Adrenal gland (tissue), 19 donors: ENCODE data around the gene KIAA1614. TPM values are rescaled to one million over a fixed set of nuclear protein-coding genes. Genes with fewer than 3 reads are reported as not detected.

ENCODE experiments used
- DNase-seq, 7 donors: peaks; one replicate each; pipeline ENCODE4 v3.0.0-alpha.2; 2019 to 2020
- H3K27ac ChIP-seq, 5 donors: fragments of 200-600 bp; sonication (generic) in 4 of 5; 1 replicate in 3 of 5; 2 replicates in 2 of 5; pipeline versions ENCODE4 v1.5.1 to v1.8.0; 2016 to 2020; ENCODE audit warnings: mild to moderate bottlenecking in 1 of 5
- H3K27me3 ChIP-seq: fragments of 200-600 bp; 2 replicates; pipeline ENCODE4 v1.8.0; 2021
- H3K36me3 ChIP-seq, 2 donors: fragments of 200-600 bp; replicated peaks in 1 of 2; 1 replicate in 1 of 2; 2 replicates in 1 of 2; pipeline versions ENCODE4 v1.5.1 to v1.8.0; 2018 to 2022
- H3K4me1 ChIP-seq, 2 donors: fragments of 200-600 bp; replicated peaks in 1 of 2; 1 replicate in 1 of 2; 2 replicates in 1 of 2; pipeline versions ENCODE4 v1.5.1 to v1.8.0; 2018 to 2021
- H3K4me3 ChIP-seq, 4 donors: fragments of 200-600 bp; sonication (generic) in 3 of 4; one replicate each; pipeline ENCODE4 v1.5.1; 2016 to 2018
- H3K9me3 ChIP-seq, 3 donors: fragments of 200-600 bp; sonication (generic) in 1 of 3; replicated peaks in 1 of 3; 1 replicate in 2 of 3; 2 replicates in 1 of 3; pipeline versions ENCODE4 v1.5.1 to v1.8.0; 2016 to 2021
- POLR2A ChIP-seq, 2 donors: fragments of 450-650 bp; IDR thresholded peaks; one replicate each; pipeline ENCODE4 v1.6.1; 2017; ENCODE audit warnings: antibody characterized with exemption in 2 of 2, mild to moderate bottlenecking in 2 of 2, moderate library complexity in 1 of 2
- WGBS, 4 donors: extraction: QIAGEN DNeasy Blood & Tissue Kit in 2 of 4; methylation state at CpG; one replicate each; pipeline versions ENCODE4 v1.1.5 to v1.1.7; 2013 to 2017; 5-methylcytosine and 5-hydroxymethylcytosine counted together
- intact Hi-C, 2 donors: fragments of 100-400 bp; cut with DNase I; formaldehyde crosslinking; loops; one replicate each; pipeline versions ENCODE4 v1.14.1 to v1.15.0; 2022 to 2023
- long read RNA-seq, 10 donors: library from polyadenylated mRNA in 3 of 10; unstranded in 2 of 10; stranded (forward) in 1 of 10; transcript quantifications; one replicate each; pipeline ENCODE4 v2.0.0 and lab custom pipeline, GENCODE V29; 2021 to 2026
- polyA plus RNA-seq, 3 donors: library from polyadenylated mRNA; stranded (reverse); fragments of 200-250 nt in 2 of 3; fragments of 350-450 nt in 1 of 3; fragmentation: Illumina TruSeq in 1 of 3; extraction: RNeasy Lipid Tissue Mini Kit (QIAGEN cat#74804) in 1 of 3; gene quantifications; one replicate each; pipeline ENCODE4 v1.2.3, GENCODE V29; 2013 to 2014
- total RNA-seq, 9 donors: library from RNA; depleted of rRNA in 4 of 9; stranded (reverse); fragments of >200 nt in 4 of 9; fragments of 120-200 nt in 1 of 9; fragmentation: NEBNext Ultra II Directional in 1 of 9; extraction: Animal tissue kit (Norgen Biotek cat#: 25700) in 1 of 9; gene quantifications; one replicate each; pipeline versions ENCODE4 v1.1.0 to v1.2.4, GENCODE V29; 2013 to 2023
- TF ChIP-seq, protein P1 (sequence below), 6 experiments: fragments of 450-650 bp in 4 of 6; fragments of 200-600 bp in 2 of 6; sonication (generic) in 1 of 6; IDR thresholded peaks; 1 replicate in 5 of 6; 2 replicates in 1 of 6; pipeline versions ENCODE4 v1.5.1 to v1.8.0; 2016 to 2021; ENCODE audit warnings: antibody characterized with exemption in 6 of 6, mild to moderate bottlenecking in 2 of 6, moderate library complexity in 1 of 6
- donor health status: healthy with polysubstance abuse.
- donor health status: Bipolar disorder and iron deficiency.
- donor health status: DM: yes; HTN: yes; CAD: no.
- donor health status: DM: no; HTN: no; CAD: no.
- donor health status: DM: no; HTN: no; CAD: no.
- donor health status: DM: yes; HTN: yes; CAD: no.

Gene KIAA1614, protein sequence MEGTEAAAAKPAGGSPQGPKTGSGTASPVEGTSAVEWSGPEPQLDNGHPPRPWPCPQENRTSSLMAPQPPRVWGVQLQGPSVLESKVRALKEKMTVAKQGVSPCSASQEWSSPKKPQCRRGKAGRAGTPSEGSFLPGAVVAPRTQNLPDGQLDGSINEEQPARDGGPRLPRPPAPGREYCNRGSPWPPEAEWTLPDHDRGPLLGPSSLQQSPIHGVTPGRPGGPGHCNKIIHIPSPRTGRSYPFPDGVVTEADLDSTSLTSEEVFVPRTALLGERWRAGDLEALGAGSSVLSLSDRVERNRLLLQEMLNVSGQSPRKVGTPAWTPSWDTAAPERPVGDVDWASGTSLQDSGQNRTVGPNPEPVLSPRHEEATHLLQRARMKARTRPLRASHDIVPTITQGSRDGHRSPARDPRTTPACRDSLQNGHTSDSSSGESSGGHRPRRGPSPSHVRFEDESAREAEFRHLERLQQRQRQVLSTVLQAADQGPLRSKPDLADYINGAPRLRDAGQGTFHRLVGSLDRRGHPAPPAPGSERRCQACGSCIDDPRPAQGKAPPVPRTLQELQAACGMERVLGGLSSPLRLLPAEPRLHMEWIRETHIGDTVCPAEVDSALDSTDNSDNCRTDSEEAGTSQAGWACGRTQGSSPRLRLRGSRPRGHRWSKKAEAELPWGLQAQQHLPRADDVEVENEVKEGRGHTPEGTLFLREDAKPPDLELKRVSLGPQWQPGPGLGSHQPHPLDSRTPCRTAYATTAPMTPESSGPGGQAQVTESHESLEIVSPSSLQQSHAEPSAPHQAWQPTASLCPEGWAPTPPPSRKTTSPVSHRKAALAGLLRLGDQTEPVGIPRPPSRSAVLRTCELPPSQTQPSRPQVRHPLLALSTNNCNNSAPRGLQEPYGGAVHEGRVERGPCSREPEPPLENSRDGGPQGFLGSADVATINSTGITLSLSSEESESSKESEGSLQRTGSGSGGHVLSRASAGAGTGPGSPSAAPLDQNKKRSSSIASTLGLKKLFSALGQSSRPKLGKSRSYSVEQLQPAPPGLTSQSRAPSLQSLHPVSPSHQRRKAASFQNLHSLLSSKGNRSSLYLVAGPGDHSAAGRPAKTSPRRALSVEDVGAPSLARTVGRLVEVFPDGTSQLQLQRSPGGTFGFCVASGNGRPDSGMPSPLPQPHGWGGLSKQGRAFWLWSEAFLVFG
- total RNA-seq (1 to 10 TPM in 6 of 9 donors, under 1 TPM in 3; 0.42 to 6.9 (median 1.1) TPM), polyA plus RNA-seq (1 to 10 TPM in 2 of 3 donors, under 1 TPM in 1; 0.18 to 3.4 (median 1.4) TPM)
- long read RNA-seq, donor 1, partial matches to known transcripts = 0 of 6 reads
- long read RNA-seq, donor 1, other reads (novel, unspliced or antisense) = 6 of 6 reads
- long read RNA-seq, donor 2 = 0 reads
- long read RNA-seq, donor 3 = 0 reads
- long read RNA-seq, donor 4 = 0 reads
- long read RNA-seq, donor 5, partial matches to known transcripts = 0 of 1 reads
- long read RNA-seq, donor 5, other reads (novel, unspliced or antisense) = 1 of 1 reads
- long read RNA-seq, donor 6 = 0 reads
- long read RNA-seq, donor 7 = 0 reads
- long read RNA-seq, donor 8, partial matches to known transcripts = 9 of 16 reads
- long read RNA-seq, donor 8, other reads (novel, unspliced or antisense) = 7 of 16 reads
- long read RNA-seq, donor 9 = 0 reads
- long read RNA-seq, donor 10 = 0 reads

DNA sequence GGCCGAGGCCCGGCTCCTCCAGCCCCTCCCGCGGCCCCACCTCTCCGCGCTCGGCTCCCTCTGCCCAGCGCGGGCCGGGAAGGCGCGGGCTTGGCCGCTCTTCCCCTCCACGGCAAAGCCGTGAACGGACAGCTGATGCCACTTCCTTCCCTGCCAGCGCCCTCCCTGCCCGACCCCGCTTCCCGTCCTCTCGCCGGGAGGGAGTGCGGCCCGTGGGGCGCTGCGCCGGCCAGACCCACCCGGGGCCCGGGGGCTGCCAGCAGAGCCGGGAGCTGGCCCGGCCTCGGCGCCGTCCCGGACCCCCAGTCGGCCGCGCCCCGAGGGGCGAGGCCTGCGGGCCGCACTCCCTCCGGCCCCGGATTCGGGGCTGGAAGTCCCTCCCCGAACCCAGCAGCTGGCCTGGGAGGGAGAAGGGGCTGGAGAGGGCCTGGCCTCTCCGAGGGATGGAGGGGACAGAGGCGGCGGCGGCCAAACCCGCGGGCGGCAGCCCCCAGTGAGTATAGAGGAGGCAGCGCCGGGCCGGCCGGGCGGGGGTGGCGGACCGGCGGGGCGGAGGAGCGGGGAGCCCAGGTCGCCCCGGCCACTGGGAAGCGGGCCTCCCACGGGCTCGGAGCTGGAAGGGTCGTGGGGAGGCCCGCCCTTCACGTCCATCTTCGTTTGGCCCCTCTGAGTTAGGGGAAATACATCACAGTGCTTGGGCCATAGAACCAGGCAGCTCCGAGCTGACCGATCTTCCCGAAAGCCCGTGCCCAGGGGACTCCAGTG is at the start of gene KIAA1614:
Gene KIAA1614, plus strand, starts transcription at position 97 of the 765 bp plus-strand sequence. Its CDS starts 347 bp downstream, at position 444.
- peak within 1 kb of the TSS in 4 of 5 donors; percentile 23 to 79 (median 62) for H3K27ac ChIP-seq
- H3K4me1 ChIP-seq = peaks cover 0 to 5% of the 10 kb centered on the region in 2 donors
- H3K9me3 ChIP-seq = no peaks in the 10 kb centered on the region
- peak within 1 kb of the TSS in 2 of 4 donors; percentile 37 to 65 for H3K4me3 ChIP-seq
- intact Hi-C loops = no loop called here
- no peak for TF ChIP-seq POLR2A (IDR thresholded peaks at IDR 0.05)
- TF ChIP-seq, protein P1, sequence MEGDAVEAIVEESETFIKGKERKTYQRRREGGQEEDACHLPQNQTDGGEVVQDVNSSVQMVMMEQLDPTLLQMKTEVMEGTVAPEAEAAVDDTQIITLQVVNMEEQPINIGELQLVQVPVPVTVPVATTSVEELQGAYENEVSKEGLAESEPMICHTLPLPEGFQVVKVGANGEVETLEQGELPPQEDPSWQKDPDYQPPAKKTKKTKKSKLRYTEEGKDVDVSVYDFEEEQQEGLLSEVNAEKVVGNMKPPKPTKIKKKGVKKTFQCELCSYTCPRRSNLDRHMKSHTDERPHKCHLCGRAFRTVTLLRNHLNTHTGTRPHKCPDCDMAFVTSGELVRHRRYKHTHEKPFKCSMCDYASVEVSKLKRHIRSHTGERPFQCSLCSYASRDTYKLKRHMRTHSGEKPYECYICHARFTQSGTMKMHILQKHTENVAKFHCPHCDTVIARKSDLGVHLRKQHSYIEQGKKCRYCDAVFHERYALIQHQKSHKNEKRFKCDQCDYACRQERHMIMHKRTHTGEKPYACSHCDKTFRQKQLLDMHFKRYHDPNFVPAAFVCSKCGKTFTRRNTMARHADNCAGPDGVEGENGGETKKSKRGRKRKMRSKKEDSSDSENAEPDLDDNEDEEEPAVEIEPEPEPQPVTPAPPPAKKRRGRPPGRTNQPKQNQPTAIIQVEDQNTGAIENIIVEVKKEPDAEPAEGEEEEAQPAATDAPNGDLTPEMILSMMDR (IDR thresholded peaks at IDR 0.05) = no peak
- H3K36me3 ChIP-seq = no peaks in the 10 kb centered on the region
- peak in 2 of 7 donors; percentile 6 to 14 for DNase-seq
- peaks cover 3% of the 10 kb centered on the region for H3K27me3 ChIP-seq
- whole genome bisulfite sequencing, 4 donors = 13 to 31% (median 18%) methylated on average over 17 to 76 of the region's 76 CpGs

DNA sequence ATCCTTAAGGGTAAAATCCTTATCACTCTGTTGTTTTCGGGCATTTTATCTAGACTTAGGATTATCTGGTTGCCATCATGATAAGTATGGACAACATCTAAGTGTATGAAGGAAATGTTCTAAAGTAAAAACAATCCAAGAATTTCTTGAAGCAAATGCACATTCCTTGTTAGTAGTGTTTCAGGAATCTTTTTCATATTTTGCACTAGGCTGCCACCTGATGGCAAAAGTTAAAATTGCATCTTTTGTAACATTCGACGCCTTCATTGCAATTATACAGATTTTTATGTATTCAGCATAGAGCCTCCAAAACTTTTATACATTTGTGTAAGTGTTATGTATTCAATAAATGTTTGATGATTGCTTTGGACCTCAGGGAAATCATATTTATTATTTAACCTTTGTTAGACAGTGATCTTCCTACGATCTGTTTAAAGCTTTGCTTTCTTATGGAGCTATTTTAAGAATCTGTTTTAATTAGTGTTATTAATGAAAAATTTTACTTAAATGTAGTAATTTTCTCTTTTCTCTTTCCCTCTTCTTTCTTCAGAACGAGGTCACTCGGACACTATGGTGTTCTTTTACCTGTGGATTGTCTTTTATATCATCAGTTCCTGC is 49.4 kb upstream of the KIAA1614 start:
- no peaks in the 10 kb centered on the region for H3K27me3 ChIP-seq
- H3K4me3 ChIP-seq = no peak overlapping the region
- H3K4me1 ChIP-seq = no peaks in the 10 kb centered on the region
- 21 to 28% (median 24%) methylated on average over 6 of the region's 6 CpGs for WGBS, 4 donors
- H3K36me3 ChIP-seq = peaks cover 0 to 9% of the 10 kb centered on the region in 2 donors
- no peaks in the 10 kb centered on the region for H3K9me3 ChIP-seq
- DNase-seq = peak in 3 of 7 donors; percentile 39 to 50 (median 44)
- intact Hi-C loops = loop anchor here (5.0 kb wide), 2 partner anchors 231 to 331 kb away; partner anchors contain the start of gene XPR1 (in 1 of the 2)
- no peak for TF ChIP-seq POLR2A (IDR thresholded peaks at IDR 0.05)
- TF ChIP-seq, protein P1 (IDR thresholded peaks at IDR 0.05) = peak; percentile 66 to 85 (median 76)
- H3K27ac ChIP-seq = no peak overlapping the region

DNA sequence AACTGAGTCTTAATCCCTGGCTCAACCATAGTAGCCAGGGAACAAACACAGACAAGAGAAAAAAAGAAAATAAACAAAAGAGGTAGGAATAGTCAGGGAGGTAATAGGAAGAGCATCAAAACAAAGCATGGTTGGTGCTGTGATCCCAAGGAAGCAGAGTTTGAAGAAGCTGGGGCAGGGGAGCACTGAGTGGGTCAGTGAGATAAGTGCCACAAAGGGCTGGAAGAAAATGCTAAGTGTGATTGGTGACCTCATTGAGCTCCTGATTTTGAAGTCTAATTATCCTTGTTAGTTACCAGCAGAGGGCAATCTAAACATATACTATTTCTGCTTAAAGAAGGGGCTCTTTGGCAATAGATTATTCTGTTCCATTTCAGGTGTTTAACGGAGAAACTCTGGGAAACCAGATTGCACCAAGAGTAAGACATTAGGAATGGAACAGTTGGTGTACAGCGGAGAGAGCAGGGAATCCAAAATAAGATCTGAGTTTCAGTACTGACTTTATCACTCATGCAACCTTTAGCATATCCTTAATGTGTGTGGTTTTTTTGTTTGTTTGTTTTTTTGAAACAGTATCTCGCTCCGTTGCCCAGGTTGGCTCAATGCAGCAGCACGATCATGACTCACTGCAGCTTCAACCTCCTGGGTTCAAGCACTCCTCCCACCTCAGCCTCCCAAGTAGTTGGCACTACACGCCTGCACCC is 30.7 kb upstream of the KIAA1614 start:
- WGBS, 4 donors = 59 to 75% (median 71%) methylated on average over 6 of the region's 6 CpGs
- H3K4me1 ChIP-seq = no peaks in the 10 kb centered on the region
- TF ChIP-seq, protein P1 (IDR thresholded peaks at IDR 0.05) = peak; percentile 25 to 68 (median 48)
- TF ChIP-seq POLR2A (IDR thresholded peaks at IDR 0.05) = no peak
- no peak for DNase-seq
- H3K36me3 ChIP-seq = peaks cover 0 to 6% of the 10 kb centered on the region in 2 donors
- intact Hi-C loops = loop anchor here in 1 of 2 donors (5.0 kb wide), 1 partner anchor 260 kb away; no protein-coding TSS in a partner anchor
- no peaks in the 10 kb centered on the region for H3K27me3 ChIP-seq
- no peaks in the 10 kb centered on the region for H3K9me3 ChIP-seq
- H3K4me3 ChIP-seq = no peak overlapping the region
- no peak overlapping the region for H3K27ac ChIP-seq
